H9 (cell line): Measurements from ENCODE around the gene CRTAP. TPM values are rescaled to one million over a fixed set of nuclear protein-coding genes. Genes with fewer than 3 reads are reported as not detected.
"Not testable (repeated sequence)": the region's sequence is repeated elsewhere in the genome, so short reads cannot be mapped to it uniquely, and the experiment has no call there.

ENCODE experiments used
- DNase-seq: peaks from one replicate; pipeline ENCODE4 v3.0.0-alpha.2; 2017
- H2AFZ ChIP-seq: one replicate; pipeline ENCODE4 v1.6.1; 2013; ENCODE audit warnings: mild to moderate bottlenecking, low read length, control low read depth, moderate library complexity
- H2AK5ac ChIP-seq: 2 replicates; pipeline ENCODE4 v1.6.1; 2013; ENCODE audit warnings: low read length, control low read depth, mixed read lengths; ENCODE audit not compliant: insufficient read length
- H2BK120ac ChIP-seq: one replicate; pipeline ENCODE4 v1.6.1; 2013; ENCODE audit warnings: low read depth, mild to moderate bottlenecking, low read length, control low read depth, inconsistent platforms; ENCODE audit not compliant: poor library complexity, severe bottlenecking
- H2BK12ac ChIP-seq: 2 replicates; pipeline ENCODE4 v1.6.1; 2013; ENCODE audit warnings: low read length, control low read depth, mixed read lengths, low read depth; ENCODE audit not compliant: insufficient read length
- H2BK15ac ChIP-seq: 2 replicates; pipeline ENCODE4 v1.6.1; 2013; ENCODE audit warnings: low read depth, low read length, control low read depth
- H2BK20ac ChIP-seq: one replicate; pipeline ENCODE4 v1.6.1; 2013; ENCODE audit warnings: low read depth, mild to moderate bottlenecking, low read length, control low read depth, inconsistent platforms; ENCODE audit not compliant: poor library complexity, severe bottlenecking
- H2BK5ac ChIP-seq: 2 replicates; pipeline ENCODE4 v1.6.1; 2013; ENCODE audit warnings: low read length, control low read depth, mixed read lengths; ENCODE audit not compliant: insufficient read length
- H3K14ac ChIP-seq: 2 replicates; pipeline ENCODE4 v1.6.1; 2013; ENCODE audit warnings: low read length, control low read depth; ENCODE audit not compliant: insufficient read depth
- H3K18ac ChIP-seq: 2 replicates; pipeline ENCODE4 v1.6.1; 2013; ENCODE audit warnings: low read depth, mild to moderate bottlenecking, mixed read lengths, low read length, control low read depth; ENCODE audit not compliant: insufficient read length
- H3K23ac ChIP-seq: 2 replicates; pipeline ENCODE4 v1.6.1; 2013; ENCODE audit warnings: low read length, control low read depth, mixed read lengths, low read depth; ENCODE audit not compliant: insufficient read length
- H3K23me2 ChIP-seq: 2 replicates; pipeline ENCODE4 v1.6.1; 2013; ENCODE audit warnings: low read depth, mild to moderate bottlenecking, mixed read lengths, low read length, control low read depth; ENCODE audit not compliant: insufficient read length, poor library complexity, severe bottlenecking
- H3K27ac ChIP-seq: 2 replicates; pipeline ENCODE4 v1.5.1; 2013; ENCODE audit warnings: low read length, control low read depth, mixed read lengths, low read depth; ENCODE audit not compliant: insufficient read length
- H3K27me3 ChIP-seq: 2 replicates; pipeline ENCODE4 v1.6.1; 2013; ENCODE audit warnings: low read length, control low read depth, inconsistent platforms; ENCODE audit not compliant: insufficient read depth
- H3K4ac ChIP-seq: 2 replicates; pipeline ENCODE4 v1.6.1; 2013; ENCODE audit warnings: low read depth, mild to moderate bottlenecking, control low read depth, inconsistent platforms, low read length, moderate library complexity
- H3K4me1 ChIP-seq: 2 replicates; pipeline ENCODE4 v1.6.1; 2013; ENCODE audit warnings: low read length, control low read depth, inconsistent platforms; ENCODE audit not compliant: insufficient read depth
- H3K4me2 ChIP-seq: 2 replicates; pipeline ENCODE4 v1.6.1; 2013; ENCODE audit warnings: low read length, control low read depth, mixed read lengths; ENCODE audit not compliant: insufficient read length, insufficient read depth
- H3K56ac ChIP-seq: 2 replicates; pipeline ENCODE4 v1.6.1; 2013; ENCODE audit warnings: low read depth, mild to moderate bottlenecking, mixed read lengths, low read length, control low read depth; ENCODE audit not compliant: insufficient read length
- H3K79me1 ChIP-seq: 2 replicates; pipeline ENCODE4 v1.6.1; 2013; ENCODE audit warnings: low read depth, mild to moderate bottlenecking, moderate library complexity, low read length, control low read depth, inconsistent platforms; ENCODE audit not compliant: insufficient read depth, poor library complexity, severe bottlenecking
- H3K79me2 ChIP-seq: 2 replicates; pipeline ENCODE4 v1.6.1; 2013; ENCODE audit warnings: low read length, control low read depth, inconsistent platforms; ENCODE audit not compliant: insufficient read depth
- H3K9ac ChIP-seq: 2 replicates; pipeline ENCODE4 v1.6.1; 2013; ENCODE audit warnings: low read length, control low read depth, mixed read lengths; ENCODE audit not compliant: insufficient read length; ENCODE audit errors: extremely low read depth
- H3K9me3 ChIP-seq: one replicate; pipeline ENCODE4 v1.6.1; 2013; ENCODE audit warnings: low read depth, low read length, inconsistent platforms; ENCODE audit not compliant: control insufficient read depth
- H3T11ph ChIP-seq: one replicate; pipeline ENCODE4 v1.6.1; 2013; ENCODE audit warnings: mild to moderate bottlenecking, low read length, control low read depth, inconsistent platforms
- H4K20me1 ChIP-seq: one replicate; pipeline ENCODE4 v1.6.1; 2013; ENCODE audit not compliant: control insufficient read depth, insufficient read length, insufficient read depth
- H4K5ac ChIP-seq: 2 replicates; pipeline ENCODE4 v1.6.1; 2013; ENCODE audit warnings: low read depth, mild to moderate bottlenecking, mixed read lengths, low read length, control low read depth; ENCODE audit not compliant: insufficient read length
- H4K8ac ChIP-seq: replicated peaks from 2 replicates; pipeline ENCODE4 v1.6.1; 2013; ENCODE audit warnings: low read length, control low read depth, mixed read lengths, low read depth; ENCODE audit not compliant: insufficient read length
- H4K91ac ChIP-seq: 2 replicates; pipeline ENCODE4 v1.6.1; 2013; ENCODE audit warnings: low read depth, mild to moderate bottlenecking, moderate library complexity, mixed read lengths, low read length, control low read depth; ENCODE audit not compliant: insufficient read length
- H3K27ac Mint-ChIP-seq, 3 experiments: 2 replicates in 2 of 3; 3 replicates in 1 of 3; pipeline ENCODE4 v1.8.0; 2020 to 2021; ENCODE audit warnings: mixed read lengths in 3 of 3, mild to moderate bottlenecking in 1 of 3, moderate library complexity in 1 of 3
- H3K27me3 Mint-ChIP-seq: 2 replicates; pipeline ENCODE4 v1.8.0; 2021; ENCODE audit warnings: low read depth, mild to moderate bottlenecking, moderate library complexity, mixed read lengths
- H3K36me3 Mint-ChIP-seq, 3 experiments: 2 replicates in 2 of 3; 3 replicates in 1 of 3; pipeline ENCODE4 v1.8.0; 2020 to 2021; ENCODE audit warnings: low read depth in 3 of 3, mixed read lengths in 3 of 3; ENCODE audit not compliant: insufficient read depth in 1 of 3
- H3K4me1 Mint-ChIP-seq, 2 experiments: 2 replicates each; pipeline ENCODE4 v1.8.0; 2020; ENCODE audit warnings: mixed read lengths in 2 of 2
- H3K4me3 Mint-ChIP-seq, 2 experiments: 2 replicates in 1 of 2; 3 replicates in 1 of 2; pipeline ENCODE4 v1.8.0; 2020 to 2021; ENCODE audit warnings: mild to moderate bottlenecking in 2 of 2, mixed read lengths in 2 of 2, moderate library complexity in 1 of 2
- H3K9me3 Mint-ChIP-seq, 2 experiments: 2 replicates in 1 of 2; 3 replicates in 1 of 2; pipeline ENCODE4 v1.8.0; 2020; ENCODE audit warnings: mild to moderate bottlenecking in 2 of 2, mixed read lengths in 2 of 2, moderate library complexity in 1 of 2
- CTCF ChIP-seq: fragments of 200-600 bp; sonication (generic); conservative IDR thresholded peaks from 3 replicates; pipeline ENCODE4 v1.8.0; 2021; ENCODE audit warnings: antibody characterized with exemption, mild to moderate bottlenecking
- WGBS: extraction: QIAGEN DNeasy Blood & Tissue Kit; methylation state at CpG from one replicate; pipeline ENCODE4 v1.1.7; 2013; ENCODE audit warnings: missing lambda C conversion rate, low lambda C conversion rate, mixed read lengths; ENCODE audit not compliant: insufficient read length; ENCODE audit errors: extremely low coverage; 5-methylcytosine and 5-hydroxymethylcytosine counted together
- total RNA-seq: library from RNA; stranded (reverse); gene quantifications from 2 replicates; pipeline ENCODE4 v1.2.1, GENCODE V29; 2021

CRTAP gene
- total RNA-seq, 1 experiment from 2014 or later: 159 TPM

- H3K27ac ChIP-seq: no peak overlapping the region
- no CpG with 5 or more reads among the region's 3 CpGs for WGBS
- no peak overlapping the region for H2BK12ac ChIP-seq
- H3K23ac ChIP-seq: no peak overlapping the region
- Mint-ChIP-seq H3K4me1 (no peaks in the 10 kb centered on the region), H3K36me3 (no peaks in the 10 kb centered on the region), H3K27ac (no peak overlapping the region), H3K27me3 (peaks cover 4% of the 10 kb centered on the region; the same call in 1 of the 2 replicates), H3K9me3 (no peaks in the 10 kb centered on the region), H3K4me3 (no peak overlapping the region)
- no peak overlapping the region for H3K9ac ChIP-seq
- H3K4ac ChIP-seq: no peak overlapping the region
- TF ChIP-seq CTCF: no peak
- H3K79me1 ChIP-seq: no peaks in the 10 kb centered on the region
- H3K9me3 ChIP-seq: no peaks in the 10 kb centered on the region
- H2BK20ac ChIP-seq: no peak overlapping the region
- H3K23me2 ChIP-seq: no peaks in the 10 kb centered on the region
- H3K56ac ChIP-seq: no peak overlapping the region
- no peak overlapping the region for H2BK120ac ChIP-seq
- no peaks in the 10 kb centered on the region for H3K27me3 ChIP-seq
- no peaks in the 10 kb centered on the region for H4K20me1 ChIP-seq
- H4K91ac ChIP-seq: no peak overlapping the region
- no peak overlapping the region for H3T11ph ChIP-seq
- H2AFZ ChIP-seq: no peak overlapping the region
- no peak overlapping the region for H2AK5ac ChIP-seq
- no peak overlapping the region for H4K5ac ChIP-seq
- H3K18ac ChIP-seq: no peak overlapping the region
- H2BK5ac ChIP-seq: no peak overlapping the region
- DNase-seq: no peak
- no peaks in the 10 kb centered on the region for H3K79me2 ChIP-seq
- no peak overlapping the region for H3K14ac ChIP-seq
- no peaks in the 10 kb centered on the region for H3K4me1 ChIP-seq
- H3K4me2 ChIP-seq: no peak overlapping the region
- H4K8ac ChIP-seq: no peak overlapping the region
- H2BK15ac ChIP-seq: no peak overlapping the region
These were observed 8.4 kb upstream of the CRTAP start for GRCh38 chr3:33105341-33105948.

GRCh38 chr3:33106854-33107253 is 7.0 kb upstream of the CRTAP start:
- not testable (repeated sequence) for H3K9me3 ChIP-seq, H3K4me3 Mint-ChIP-seq, H3K18ac ChIP-seq, H4K20me1 ChIP-seq, H3K4me1 Mint-ChIP-seq, H3K79me1 ChIP-seq, H3K23ac ChIP-seq, H3K14ac ChIP-seq, H2BK15ac ChIP-seq, H3K9me3 Mint-ChIP-seq, H3K27ac Mint-ChIP-seq, H3K27me3 ChIP-seq, H4K5ac ChIP-seq, H2BK12ac ChIP-seq, H3K4me1 ChIP-seq, H2AK5ac ChIP-seq, H4K8ac ChIP-seq, H3K23me2 ChIP-seq, H3K79me2 ChIP-seq, H2BK5ac ChIP-seq, H2AFZ ChIP-seq, H3K9ac ChIP-seq, H3K27me3 Mint-ChIP-seq, H3K27ac ChIP-seq, H4K91ac ChIP-seq, H3T11ph ChIP-seq, H3K56ac ChIP-seq, H2BK20ac ChIP-seq, DNase-seq, H3K4ac ChIP-seq, H3K36me3 Mint-ChIP-seq, H2BK120ac ChIP-seq, H3K4me2 ChIP-seq
- WGBS: no CpG with 5 or more reads among the region's 2 CpGs
